Kasumi-1 (cell line): ENCODE measurements around the gene FFAR4.

Source experiments
- DNase-seq, 2 experiments: peaks; one replicate each; lab custom pipeline; 2025; lab: John Stamatoyannopoulos, UW

FFAR4 gene

GRCh38 chr10:93572606-93573005, 6.1 kb downstream of the FFAR4 start:
- DNase-seq = no peak

GRCh38 chr10:93573051-93573909, 6.8 kb downstream of the FFAR4 start:
- DNase-seq = peak; percentile 95

- peak; percentile 64 to 65 for DNase-seq
Measured at GRCh38 chr10:93573924-93574323, 7.5 kb downstream of the FFAR4 start.

- DNase-seq = no peak
Measured at GRCh38 chr10:93576888-93577287, 10.4 kb downstream of the FFAR4 start.

- no peak for DNase-seq
Measured at GRCh38 chr10:93577565-93577964, 11.1 kb downstream of the FFAR4 start.

GRCh38 chr10:93579089-93579488, 12.6 kb downstream of the FFAR4 start:
- DNase-seq = no peak

GRCh38 chr10:93579985-93580711, 13.7 kb downstream of the FFAR4 start:
- DNase-seq = no peak

- DNase-seq = no peak
Measured at GRCh38 chr10:93580828-93581227, 14.4 kb downstream of the FFAR4 start.

- DNase-seq = no peak
Measured at GRCh38 chr10:93584445-93584844, 18.0 kb downstream of the FFAR4 start.

GRCh38 chr10:93589648-93590562, 23.4 kb downstream of the FFAR4 start:
- no peak for DNase-seq

GRCh38 chr10:93590638-93591037, 24.2 kb downstream of the FFAR4 start:
- DNase-seq = no peak

- DNase-seq = no peak
Measured at GRCh38 chr10:93591065-93591808, 24.8 kb downstream of the FFAR4 start.

- DNase-seq = no peak
Measured at GRCh38 chr10:93593254-93593653, 26.8 kb downstream of the FFAR4 start.

- DNase-seq = no peak
Measured at GRCh38 chr10:93593749-93594148, 27.3 kb downstream of the FFAR4 start.

GRCh38 chr10:93594518-93594917, 28.1 kb downstream of the FFAR4 start:
- no peak for DNase-seq

- DNase-seq = no peak
Measured at GRCh38 chr10:93595378-93596161, 29.1 kb downstream of the FFAR4 start.

- no peak for DNase-seq
Measured at GRCh38 chr10:93596539-93596938, 30.1 kb downstream of the FFAR4 start.

- DNase-seq = no peak
Measured at GRCh38 chr10:93597075-93597599, 30.7 kb downstream of the FFAR4 start.

- DNase-seq = no peak
Measured at GRCh38 chr10:93598157-93598556, 31.7 kb downstream of the FFAR4 start.

GRCh38 chr10:93599335-93599734, 32.9 kb downstream of the FFAR4 start:
- DNase-seq = no peak
